Osteoblast (primary cell): ENCODE results near the gene GDF2. TPM values are rescaled to one million over a fixed set of nuclear protein-coding genes. Genes with fewer than 3 reads are reported as not detected.
A peak's percentile ranks its signal among the peaks of the same experiment; 100 is the strongest.

Experiments used
- DNase-seq: peaks from one replicate; pipeline ENCODE4 v3.0.0; 2011; ENCODE audit warnings: low spot score, mixed read lengths; ENCODE audit not compliant: insufficient read length; ENCODE audit errors: missing footprints
- H2AFZ ChIP-seq: 2 replicates; pipeline ENCODE4 v1.6.0; 2011; ENCODE audit warnings: mild to moderate bottlenecking, low read length
- H3K27ac ChIP-seq: 2 replicates; pipeline ENCODE4 v1.5.1; 2011; ENCODE audit warnings: mild to moderate bottlenecking, low read depth, low read length, moderate library complexity
- H3K27me3 ChIP-seq: 2 replicates; pipeline ENCODE4 v1.6.0; 2012; ENCODE audit warnings: mild to moderate bottlenecking, control low read depth, inconsistent platforms, low read length, moderate library complexity; ENCODE audit not compliant: insufficient read depth
- H3K36me3 ChIP-seq: 2 replicates; pipeline ENCODE4 v1.5.1; 2011; ENCODE audit warnings: mild to moderate bottlenecking, low read length, control low read depth, moderate library complexity; ENCODE audit not compliant: insufficient read depth
- H3K4me1 ChIP-seq: 2 replicates; pipeline ENCODE4 v1.5.1; 2011; ENCODE audit warnings: mild to moderate bottlenecking, low read length, control low read depth, moderate library complexity; ENCODE audit not compliant: insufficient read depth
- H3K4me2 ChIP-seq: 2 replicates; pipeline ENCODE4 v1.6.0; 2011; ENCODE audit warnings: mild to moderate bottlenecking, low read length; ENCODE audit not compliant: insufficient read depth
- H3K4me3 ChIP-seq: fragments of 200-600 bp; sonication (generic); 3 replicates; pipeline ENCODE4 v1.5.1; 2012; ENCODE audit warnings: mild to moderate bottlenecking, low read length, inconsistent platforms; ENCODE audit not compliant: insufficient read depth
- H3K79me2 ChIP-seq: 2 replicates; pipeline ENCODE4 v1.6.0; 2012; ENCODE audit warnings: mild to moderate bottlenecking, low read length, control low read depth, inconsistent platforms; ENCODE audit not compliant: insufficient read depth
- H3K9me3 ChIP-seq: 2 replicates; pipeline ENCODE4 v1.5.1; 2011; ENCODE audit warnings: low read depth, low read length, control low read depth
- H4K20me1 ChIP-seq: 2 replicates; pipeline ENCODE4 v1.6.0; 2012; ENCODE audit warnings: mild to moderate bottlenecking, low read length, control low read depth; ENCODE audit not compliant: insufficient read depth
- CTCF ChIP-seq: IDR thresholded peaks from 2 replicates; pipeline ENCODE4 v1.5.1; 2011; ENCODE audit warnings: mild to moderate bottlenecking, low read depth, low read length, moderate library complexity; ENCODE audit errors: extremely low read depth
- total RNA-seq: library from RNA; depleted of rRNA; stranded (reverse); fragments of >200 nt; gene quantifications from 2 replicates; pipeline ENCODE4 v1.2.3, GENCODE V29; 2012

The GDF2 gene
- total RNA-seq, 1 donor, result not detected

- no peaks in the 10 kb centered on the region for H3K4me1 ChIP-seq
- no peak for TF ChIP-seq CTCF
- H3K36me3 ChIP-seq, result no peaks in the 10 kb centered on the region
- no peaks in the 10 kb centered on the region for H3K9me3 ChIP-seq
- no peak overlapping the region for H3K27ac ChIP-seq
- peaks cover 7% of the 10 kb centered on the region for H3K27me3 ChIP-seq
- no peak overlapping the region for H2AFZ ChIP-seq
- H3K79me2 ChIP-seq, result no peaks in the 10 kb centered on the region
- DNase-seq, result peak; percentile 72
- no peak overlapping the region for H3K4me2 ChIP-seq
- H4K20me1 ChIP-seq, result no peaks in the 10 kb centered on the region
- H3K4me3 ChIP-seq, result no peak overlapping the region
These were observed 44.6 kb downstream of the GDF2 start for GRCh38 chr10:47366731-47367460.

GRCh38 chr10:47367646-47368045 lies 45.4 kb downstream of the GDF2 start:
- Histone ChIP-seq H4K20me1 (no peaks in the 10 kb centered on the region), H3K27me3 (peaks cover 7% of the 10 kb centered on the region), H3K36me3 (no peaks in the 10 kb centered on the region), H3K27ac (no peak overlapping the region), H3K4me1 (no peaks in the 10 kb centered on the region), H3K4me3 (no peak overlapping the region), H3K4me2 (no peak overlapping the region), H3K79me2 (no peaks in the 10 kb centered on the region), H2AFZ (no peak overlapping the region), H3K9me3 (no peaks in the 10 kb centered on the region)
- TF ChIP-seq CTCF, result no peak
- DNase-seq, result peak; percentile 71

GRCh38 chr10:47368431-47369180 lies 46.4 kb downstream of the GDF2 start:
- Histone ChIP-seq H3K9me3 (no peaks in the 10 kb centered on the region), H3K4me2 (no peak overlapping the region), H3K79me2 (no peaks in the 10 kb centered on the region), H4K20me1 (no peaks in the 10 kb centered on the region), H2AFZ (no peak overlapping the region), H3K4me3 (no peak overlapping the region), H3K27ac (no peak overlapping the region), H3K4me1 (no peaks in the 10 kb centered on the region), H3K27me3 (peaks cover 7% of the 10 kb centered on the region), H3K36me3 (no peaks in the 10 kb centered on the region)
- peak; percentile 55 for DNase-seq
- no peak for TF ChIP-seq CTCF

GRCh38 chr10:47369251-47369894 lies 47.1 kb downstream of the GDF2 start:
- no peak overlapping the region for H2AFZ ChIP-seq
- H3K27me3 ChIP-seq, result peaks cover 7% of the 10 kb centered on the region
- H3K4me3 ChIP-seq, result no peak overlapping the region
- H3K4me1 ChIP-seq, result no peaks in the 10 kb centered on the region
- H3K79me2 ChIP-seq, result no peaks in the 10 kb centered on the region
- no peaks in the 10 kb centered on the region for H3K36me3 ChIP-seq
- no peak overlapping the region for H3K27ac ChIP-seq
- no peaks in the 10 kb centered on the region for H4K20me1 ChIP-seq
- TF ChIP-seq CTCF, result no peak
- DNase-seq, result peak; percentile 15
- no peaks in the 10 kb centered on the region for H3K9me3 ChIP-seq
- no peak overlapping the region for H3K4me2 ChIP-seq
